GM21737 (cell line): ENCODE results near the gene EEF1AKMT2.

Experiments
- ATAC-seq: cut with Tn5 transposase; IDR thresholded peaks from one replicate; pipeline ENCODE4 v1.9.1; 2021; ENCODE audit warnings: mild to moderate bottlenecking, moderate library complexity; ENCODE audit not compliant: unreplicated experiment

The EEF1AKMT2 gene

DNA sequence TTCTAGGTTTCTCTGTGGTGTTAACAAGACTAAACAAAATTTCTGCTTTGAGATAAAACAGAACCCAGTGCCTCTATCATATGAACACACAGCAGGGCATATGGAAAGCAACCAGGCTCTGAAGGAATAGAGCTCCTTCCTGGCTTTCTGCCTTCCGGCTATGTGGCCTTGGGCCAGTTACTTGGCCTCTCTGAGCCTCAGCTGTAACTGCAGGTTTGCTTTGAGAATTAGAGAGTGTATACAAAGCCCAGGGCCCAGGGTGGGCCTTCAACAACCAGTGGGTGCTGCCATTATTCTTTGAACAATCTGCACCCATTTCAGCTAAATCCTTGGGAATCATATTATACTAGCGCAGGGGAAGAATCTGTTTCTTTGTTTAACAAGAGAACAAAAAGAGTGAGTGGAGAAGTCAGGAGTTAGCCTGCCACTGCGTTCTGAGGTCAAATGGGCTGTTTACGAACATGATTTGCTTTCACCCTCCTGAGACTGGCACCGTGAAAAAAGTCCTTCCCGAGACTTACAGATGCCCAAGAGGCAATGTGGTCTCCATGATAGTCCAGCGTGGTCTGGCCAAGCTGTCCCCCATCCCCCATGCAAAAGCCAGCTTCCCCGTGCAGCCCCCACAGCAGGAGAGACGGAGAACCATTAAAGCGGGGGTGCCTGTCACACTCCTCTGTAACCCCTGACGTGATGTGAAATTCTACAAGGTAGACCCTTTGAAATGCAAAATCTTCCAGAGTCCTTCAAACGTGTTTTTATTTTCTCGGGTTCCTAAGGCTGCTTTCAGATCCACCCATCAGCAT is 52.4 kb downstream of the EEF1AKMT2 start:
- ATAC-seq = no peak

GRCh38 chr10:124738441-124738840 is 53.2 kb downstream of the EEF1AKMT2 start:
- ATAC-seq = no peak

GRCh38 chr10:124737708-124738107 is 54.0 kb downstream of the EEF1AKMT2 start:
- no peak for ATAC-seq

- ATAC-seq = no peak
These were observed 54.5 kb downstream of the EEF1AKMT2 start for GRCh38 chr10:124737221-124737620.

GRCh38 chr10:124736491-124737136 is 55.1 kb downstream of the EEF1AKMT2 start:
- ATAC-seq = no peak

- ATAC-seq = no peak
These were observed 56.0 kb downstream of the EEF1AKMT2 start for GRCh38 chr10:124735491-124736286.

DNA sequence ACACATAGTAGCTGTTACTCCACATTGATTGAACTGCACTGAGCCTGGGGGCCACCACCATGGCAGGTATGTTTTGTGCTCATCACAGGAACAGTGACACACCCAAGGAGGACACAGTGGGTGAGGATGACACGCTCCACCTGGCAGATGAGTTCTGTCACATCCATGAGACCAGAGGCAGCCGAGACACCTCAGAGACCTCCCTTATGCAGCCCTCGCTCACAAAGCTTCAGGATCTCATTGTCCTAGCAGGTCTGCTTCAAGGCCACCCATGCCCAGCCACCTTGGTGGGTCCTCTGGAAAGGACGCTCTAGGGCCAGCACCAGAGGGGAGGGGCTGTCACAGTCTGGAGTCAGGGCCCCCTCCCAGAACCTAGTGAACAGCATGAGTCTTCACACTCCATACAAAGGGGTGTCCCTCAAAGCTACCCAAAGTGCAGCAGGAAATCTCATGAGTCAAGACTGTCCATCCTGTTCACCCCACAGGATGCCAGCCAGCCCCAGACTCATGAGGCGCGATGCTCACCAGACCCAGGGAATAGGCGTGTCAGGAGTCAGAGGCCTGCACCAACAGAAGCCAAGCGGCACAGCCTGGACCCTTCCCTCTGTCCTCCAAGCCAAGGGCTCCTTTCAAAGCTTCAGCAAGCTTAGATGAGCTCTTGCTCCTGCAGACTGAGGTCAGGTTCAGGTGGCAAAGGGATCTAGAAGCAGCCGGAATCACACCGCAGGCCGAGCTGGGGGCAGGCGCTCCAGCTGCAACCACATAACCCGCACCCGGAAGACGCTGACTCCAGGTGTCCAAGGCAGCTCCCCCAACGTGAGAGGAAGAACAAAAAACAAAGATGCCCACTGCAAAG is 57.1 kb downstream of the EEF1AKMT2 start:
- no peak for ATAC-seq

DNA sequence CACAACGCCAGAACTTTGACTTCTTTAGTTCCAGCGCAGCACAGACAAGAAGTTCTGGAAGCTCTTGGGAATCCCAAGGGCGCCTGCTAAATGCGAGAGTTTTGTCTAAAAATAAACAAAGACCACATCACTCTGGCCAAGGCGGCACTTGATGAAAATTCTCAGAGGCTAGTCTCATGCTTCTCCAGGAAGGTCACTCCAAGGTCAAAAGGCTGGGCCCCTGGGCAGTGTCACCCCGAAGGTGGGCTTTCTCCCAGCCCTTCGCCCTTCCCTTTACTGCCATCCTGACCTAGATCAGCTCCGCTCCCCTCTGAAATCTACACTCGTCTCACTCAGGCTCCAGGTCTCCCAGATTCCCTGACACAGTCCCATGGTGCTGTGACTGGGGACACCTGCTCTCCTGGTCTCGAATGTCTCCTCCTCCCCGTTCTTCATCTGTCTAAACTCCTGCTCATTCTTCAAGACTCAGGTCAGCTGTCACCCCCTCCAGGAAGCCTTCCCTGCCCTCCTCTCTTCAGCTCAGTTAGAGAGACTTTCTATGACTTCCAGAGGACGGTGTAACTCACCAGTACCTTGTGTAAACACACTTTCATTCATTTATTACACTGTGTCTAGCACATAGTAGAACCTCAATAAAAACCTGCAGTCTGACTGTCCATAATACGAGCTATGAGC is 58.0 kb downstream of the EEF1AKMT2 start:
- no peak for ATAC-seq

- ATAC-seq = peak; percentile 54
These were observed 58.6 kb downstream of the EEF1AKMT2 start for GRCh38 chr10:124732931-124733570.

- no peak for ATAC-seq
These were observed 60.1 kb downstream of the EEF1AKMT2 start for GRCh38 chr10:124731551-124731950.

GRCh38 chr10:124730790-124731189 is 60.9 kb downstream of the EEF1AKMT2 start:
- ATAC-seq = no peak

DNA sequence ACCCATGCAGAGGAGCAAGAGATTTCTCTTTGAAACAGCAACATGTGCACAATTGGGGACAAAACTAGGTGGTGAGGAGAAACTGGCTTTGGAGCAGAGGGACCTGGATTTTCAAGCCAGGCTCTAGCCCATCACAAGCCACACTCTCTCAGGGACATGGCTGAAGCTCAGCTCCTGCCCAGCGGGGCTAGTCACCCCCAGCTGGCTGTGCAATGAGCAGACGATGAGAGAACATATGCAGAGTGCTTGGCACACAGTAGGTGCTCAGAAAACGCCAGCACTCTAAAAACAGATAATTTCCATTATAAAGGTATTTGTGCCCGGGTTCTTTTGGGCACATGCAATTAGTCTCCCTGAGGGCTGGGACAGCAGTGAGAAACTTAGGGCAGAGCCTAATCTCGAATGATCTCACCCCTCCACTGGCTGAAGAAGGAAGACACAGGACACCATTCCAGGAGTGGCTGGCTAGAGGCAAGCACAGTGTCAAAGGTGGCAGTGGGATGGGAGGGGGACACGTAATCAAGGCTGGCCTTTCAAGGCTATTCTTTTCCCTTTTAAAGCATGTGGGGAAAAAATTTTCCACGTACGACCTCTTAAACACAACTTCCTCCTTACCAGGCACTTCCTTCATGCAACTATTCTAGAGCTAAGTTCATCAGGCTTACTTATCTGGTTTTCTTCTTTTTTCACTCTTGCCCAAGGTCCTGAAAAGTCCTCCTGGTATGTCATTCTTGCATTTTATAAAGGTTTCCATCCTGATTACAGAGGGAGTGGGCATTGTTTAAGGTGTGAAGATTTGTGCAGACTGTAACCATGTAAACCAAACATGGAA is 62.6 kb downstream of the EEF1AKMT2 start:
- no peak for ATAC-seq

DNA sequence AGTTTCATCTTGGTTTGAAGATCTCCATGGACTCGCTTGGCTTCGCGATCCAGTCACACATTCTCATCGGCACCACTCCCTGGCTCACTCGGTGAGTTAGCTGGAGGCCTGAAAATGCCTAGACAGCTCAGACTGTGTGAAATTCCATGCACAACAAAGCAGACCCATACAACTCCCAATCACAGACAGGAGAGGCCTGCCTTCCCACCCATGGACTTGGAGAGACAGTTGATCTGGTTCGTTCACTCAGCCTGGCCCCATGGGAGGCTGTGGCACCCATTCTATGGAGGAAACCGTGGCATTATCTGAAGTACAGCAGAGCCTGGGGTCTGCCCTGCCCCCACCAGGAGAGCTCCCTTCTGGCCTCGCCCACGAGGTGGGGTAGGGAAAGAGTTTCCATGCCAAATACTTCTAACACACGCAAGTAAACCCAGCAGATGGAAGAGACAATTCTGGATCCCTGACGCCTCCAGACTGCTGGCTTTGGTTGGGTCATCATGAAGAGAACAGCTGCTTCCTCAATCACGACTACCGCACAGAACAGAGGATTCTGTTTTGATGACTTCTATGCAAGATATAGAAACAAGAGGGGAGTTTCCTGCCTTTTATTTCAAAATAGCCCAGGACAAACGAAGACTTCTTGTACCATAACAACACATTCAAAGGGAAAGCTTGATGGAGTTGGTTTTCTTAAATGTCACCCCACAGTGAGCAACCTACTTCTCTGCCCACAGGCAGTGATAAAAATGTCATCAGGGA is 63.4 kb downstream of the EEF1AKMT2 start:
- no peak for ATAC-seq

GRCh38 chr10:124727361-124727960 is 64.2 kb downstream of the EEF1AKMT2 start:
- no peak for ATAC-seq

DNA sequence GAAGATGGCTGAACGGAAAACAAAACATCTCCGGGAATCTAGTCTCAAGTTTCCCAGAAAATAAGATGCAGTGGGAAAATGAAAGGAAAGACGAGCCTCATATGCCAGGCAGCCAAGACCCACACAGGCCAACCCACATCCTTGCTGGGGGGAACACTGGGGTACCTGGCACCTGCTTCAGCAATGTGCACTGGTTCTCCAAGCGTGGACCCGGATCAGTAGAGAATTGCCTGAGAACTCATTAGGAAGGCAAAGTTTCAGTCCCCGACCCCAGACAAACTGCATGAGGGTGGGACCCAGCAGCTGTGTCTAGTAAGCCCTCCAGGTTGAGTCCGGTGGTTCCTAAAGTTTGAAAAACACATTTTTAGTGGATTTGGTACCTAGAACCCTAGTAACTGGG is 65.9 kb downstream of the EEF1AKMT2 start:
- ATAC-seq = no peak

DNA sequence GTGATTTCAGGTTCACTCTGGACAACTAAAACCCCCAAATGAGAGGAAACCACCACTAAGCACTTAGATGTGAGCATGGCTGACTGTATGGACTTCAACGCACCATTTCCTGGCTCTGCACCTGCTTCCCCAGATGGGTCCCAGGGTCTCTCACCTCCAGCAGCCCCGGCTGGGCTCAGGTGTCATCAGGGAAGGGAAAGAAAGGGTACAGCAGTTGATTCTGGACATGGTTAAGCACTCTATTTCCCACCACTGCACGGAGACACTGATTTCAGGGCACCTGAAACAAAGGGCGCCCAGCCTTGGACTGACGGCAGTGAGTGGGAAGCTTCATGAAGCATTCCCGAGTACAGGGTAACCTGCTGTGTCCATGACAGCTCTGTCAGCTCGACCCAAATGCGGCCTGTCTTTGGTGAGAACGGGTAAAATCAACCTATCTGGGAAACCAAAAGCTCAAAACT is 66.5 kb downstream of the EEF1AKMT2 start:
- ATAC-seq = no peak

DNA sequence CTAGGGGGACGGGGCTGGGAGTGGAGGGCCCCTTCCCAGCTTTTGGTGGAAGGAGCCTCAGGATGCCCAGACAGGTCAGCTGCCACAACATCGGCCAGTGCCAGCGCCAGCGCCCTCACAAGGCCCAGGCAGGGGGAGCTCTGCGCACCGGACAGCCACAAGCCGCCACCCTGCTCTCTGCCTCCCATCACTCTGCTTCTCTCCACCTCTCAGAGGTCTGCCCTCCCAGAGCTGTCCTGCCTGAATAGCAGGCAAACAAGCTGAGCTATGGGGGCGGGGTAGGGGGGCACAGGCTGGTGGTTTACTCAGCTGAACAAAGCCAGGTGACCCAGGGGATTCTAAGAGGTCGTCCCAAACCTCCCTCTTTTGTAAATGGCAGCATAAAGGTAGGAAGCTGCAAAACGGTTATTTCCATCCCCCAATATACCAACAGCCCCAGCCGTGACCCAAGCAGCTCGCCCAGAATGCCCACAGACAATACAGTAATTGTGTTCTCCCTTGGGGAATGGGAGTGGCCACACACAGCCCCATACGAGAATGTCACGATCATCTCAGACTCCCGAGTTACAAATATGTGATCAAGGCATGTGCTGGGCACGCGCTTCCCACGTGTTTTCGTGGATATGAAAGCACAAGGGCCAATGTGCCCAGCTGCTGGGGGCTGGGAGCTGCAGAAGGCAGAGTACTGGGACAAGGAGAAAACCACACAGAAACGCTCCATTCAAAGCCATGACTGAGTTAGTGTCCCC is 67.2 kb downstream of the EEF1AKMT2 start:
- ATAC-seq = no peak
